ENCODE measurements around the gene LRRC18.

Gene LRRC18

GRCh38 chr10:48945441-48946130 lies 5.9 kb upstream of the LRRC18 start:
- H3K4me3 ChIP-seq (replicated peaks; ENCODE audit: insufficient read depth, low read length): no peak overlapping the region
- no peak for DNase-seq (ENCODE audit: low read depth in 1 of 2, low spot score in 1 of 2)
- no peak for TF ChIP-seq SPI1 (IDR thresholded peaks at IDR 0.05; ENCODE audit: borderline replicate concordance, low read depth)
- H3K27ac ChIP-seq (replicated peaks): no peak overlapping the region
- H3K27me3 ChIP-seq (ENCODE audit: insufficient read depth, poor library complexity, severe bottlenecking): no peaks in the 10 kb centered on the region

DNA sequence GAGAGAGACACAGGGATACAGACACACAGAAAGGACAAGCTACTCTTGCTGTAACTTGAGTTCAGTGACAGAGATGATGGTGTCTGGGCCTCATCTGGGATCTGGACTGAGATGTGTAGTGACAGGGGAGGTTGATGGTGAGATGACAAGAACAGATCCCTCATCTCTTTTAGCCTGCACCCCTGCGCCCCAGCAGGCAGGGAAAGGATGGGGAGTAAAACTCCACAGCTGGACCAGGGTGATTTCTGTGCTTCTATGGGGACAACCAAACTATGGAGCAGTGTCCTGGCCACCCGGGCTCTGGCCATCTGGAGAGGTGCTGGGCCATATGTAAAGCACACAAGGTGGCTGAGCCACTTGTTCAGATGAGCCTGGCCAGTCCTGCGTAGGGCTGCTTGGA lies 4.5 kb upstream of the LRRC18 start:
- no peak for TF ChIP-seq GABPA (IDR thresholded peaks at IDR 0.05; ENCODE audit: low read depth)
- TF ChIP-seq, protein P1, sequence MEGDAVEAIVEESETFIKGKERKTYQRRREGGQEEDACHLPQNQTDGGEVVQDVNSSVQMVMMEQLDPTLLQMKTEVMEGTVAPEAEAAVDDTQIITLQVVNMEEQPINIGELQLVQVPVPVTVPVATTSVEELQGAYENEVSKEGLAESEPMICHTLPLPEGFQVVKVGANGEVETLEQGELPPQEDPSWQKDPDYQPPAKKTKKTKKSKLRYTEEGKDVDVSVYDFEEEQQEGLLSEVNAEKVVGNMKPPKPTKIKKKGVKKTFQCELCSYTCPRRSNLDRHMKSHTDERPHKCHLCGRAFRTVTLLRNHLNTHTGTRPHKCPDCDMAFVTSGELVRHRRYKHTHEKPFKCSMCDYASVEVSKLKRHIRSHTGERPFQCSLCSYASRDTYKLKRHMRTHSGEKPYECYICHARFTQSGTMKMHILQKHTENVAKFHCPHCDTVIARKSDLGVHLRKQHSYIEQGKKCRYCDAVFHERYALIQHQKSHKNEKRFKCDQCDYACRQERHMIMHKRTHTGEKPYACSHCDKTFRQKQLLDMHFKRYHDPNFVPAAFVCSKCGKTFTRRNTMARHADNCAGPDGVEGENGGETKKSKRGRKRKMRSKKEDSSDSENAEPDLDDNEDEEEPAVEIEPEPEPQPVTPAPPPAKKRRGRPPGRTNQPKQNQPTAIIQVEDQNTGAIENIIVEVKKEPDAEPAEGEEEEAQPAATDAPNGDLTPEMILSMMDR (IDR thresholded peaks at IDR 0.05; ENCODE audit: insufficient read depth, low read length): no peak
- no peak for TF ChIP-seq REST (IDR thresholded peaks at IDR 0.05; ENCODE audit: insufficient replicate concordance, low read depth)
- no peak for TF ChIP-seq POLR2AphosphoS5 (IDR thresholded peaks at IDR 0.05; ENCODE audit: low read depth)
- no peak for TF ChIP-seq SPI1 (IDR thresholded peaks at IDR 0.05; ENCODE audit: borderline replicate concordance, low read depth)
- no peak for DNase-seq (ENCODE audit: low read depth in 1 of 2, low spot score in 1 of 2)

GRCh38 chr10:48943096-48943495 lies 3.5 kb upstream of the LRRC18 start:
- H3K4me3 ChIP-seq (replicated peaks; ENCODE audit: insufficient read depth, low read length): no peak overlapping the region
- no peak overlapping the region for H3K27ac ChIP-seq (replicated peaks)
- TF ChIP-seq GABPA (IDR thresholded peaks at IDR 0.05; ENCODE audit: low read depth) (no peak), REST (IDR thresholded peaks at IDR 0.05; ENCODE audit: insufficient replicate concordance, low read depth) (no peak), SPI1 (IDR thresholded peaks at IDR 0.05; ENCODE audit: borderline replicate concordance, low read depth) (no peak), POLR2AphosphoS5 (IDR thresholded peaks at IDR 0.05; ENCODE audit: low read depth) (no peak)
- TF ChIP-seq, protein P1 (IDR thresholded peaks at IDR 0.05; ENCODE audit: insufficient read depth, low read length): no peak
- DNase-seq (ENCODE audit: low read depth in 1 of 2, low spot score in 1 of 2): no peak
- H3K27me3 ChIP-seq (ENCODE audit: insufficient read depth, poor library complexity, severe bottlenecking): no peaks in the 10 kb centered on the region

More for the DNA sequence above, 4.5 kb upstream of the LRRC18 start:
- H3K4me3 ChIP-seq (replicated peaks; ENCODE audit: insufficient read depth, low read length): no peak overlapping the region
- no peaks in the 10 kb centered on the region for H3K27me3 ChIP-seq (ENCODE audit: insufficient read depth, poor library complexity, severe bottlenecking)
- H3K27ac ChIP-seq (replicated peaks): no peak overlapping the region

DNA sequence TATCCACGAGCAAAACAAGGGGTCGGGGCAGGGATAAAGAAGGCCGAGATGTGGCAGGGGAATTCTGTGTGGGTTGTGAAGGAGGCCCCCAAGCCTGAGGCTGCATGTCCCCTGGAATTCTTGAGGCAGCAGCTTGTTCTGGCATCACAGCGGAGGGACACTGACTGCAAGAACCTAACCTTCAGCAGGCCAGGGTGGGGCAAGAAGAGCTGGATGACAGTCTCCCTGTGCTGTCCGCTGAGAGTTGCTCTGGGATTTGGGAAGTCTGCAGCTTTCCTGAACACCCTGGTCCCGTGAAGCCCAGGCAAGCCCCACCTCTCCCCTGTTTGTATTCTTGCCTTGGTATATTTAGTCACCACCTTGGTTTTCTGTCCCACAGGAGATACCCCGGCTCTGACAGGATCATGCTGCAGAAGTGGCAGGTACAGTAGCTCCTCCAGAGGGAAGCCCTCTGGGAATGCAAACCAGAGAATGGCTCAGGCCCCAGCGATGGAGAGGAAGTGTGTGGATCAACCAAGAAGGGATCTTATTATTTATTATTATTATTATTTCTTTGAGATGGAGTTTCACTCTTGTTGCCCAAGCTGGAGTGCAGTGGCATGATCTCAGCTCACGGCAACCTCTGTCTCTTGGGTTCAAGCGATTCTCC lies 1.9 kb upstream of the LRRC18 start:
- no peak for DNase-seq (ENCODE audit: low read depth in 1 of 2, low spot score in 1 of 2)
- TF ChIP-seq POLR2AphosphoS5 (IDR thresholded peaks at IDR 0.05; ENCODE audit: low read depth) (no peak), SPI1 (IDR thresholded peaks at IDR 0.05; ENCODE audit: borderline replicate concordance, low read depth) (no peak), GABPA (IDR thresholded peaks at IDR 0.05; ENCODE audit: low read depth) (no peak), REST (IDR thresholded peaks at IDR 0.05; ENCODE audit: insufficient replicate concordance, low read depth) (no peak)
- TF ChIP-seq, protein P1 (IDR thresholded peaks at IDR 0.05; ENCODE audit: insufficient read depth, low read length): no peak
- Histone ChIP-seq H3K27me3 (ENCODE audit: insufficient read depth, poor library complexity, severe bottlenecking) (no peaks in the 10 kb centered on the region), H3K27ac (replicated peaks) (no peak overlapping the region), H3K4me3 (replicated peaks; ENCODE audit: insufficient read depth, low read length) (no peak overlapping the region)

Data from HL-60 (cell line).